GM23338 (cell line): ENCODE data around the gene NUBP1. TPM values are rescaled to one million over a fixed set of nuclear protein-coding genes. Genes with fewer than 3 reads are reported as not detected.

Experiments used
- ATAC-seq: fragments of 200-7000 bp; cut with Tn5 transposase; 3 replicates; pipeline ENCODE4 v1.9.1; 2020
- DNase-seq: peaks from one replicate; pipeline ENCODE4 v3.0.0-alpha.2; 2015; ENCODE audit warnings: low spot score
- H2AFZ ChIP-seq: fragments of 200-600 bp; sonication (generic); 2 replicates; pipeline ENCODE4 v1.8.0; 2016; ENCODE audit warnings: antibody characterized with exemption, mild to moderate bottlenecking, moderate library complexity
- H3F3A ChIP-seq: fragments of 200-600 bp; sonication (generic); replicated peaks from 2 replicates; pipeline ENCODE4 v1.8.0; 2017; ENCODE audit warnings: antibody characterized with exemption, mixed run types, low read depth
- H3K27ac ChIP-seq: fragments of 200-600 bp; sonication (generic); 2 replicates; pipeline ENCODE4 v1.6.1; 2016; ENCODE audit warnings: low read depth
- H3K27me3 ChIP-seq: fragments of 200-600 bp; sonication (generic); 2 replicates; pipeline ENCODE4 v1.8.0; 2016; ENCODE audit warnings: mild to moderate bottlenecking, mixed run types, moderate library complexity; ENCODE audit not compliant: insufficient read depth
- H3K36me3 ChIP-seq: fragments of 200-600 bp; sonication (generic); 2 replicates; pipeline ENCODE4 v1.8.0; 2016; ENCODE audit warnings: mild to moderate bottlenecking; ENCODE audit not compliant: insufficient read depth
- H3K4me1 ChIP-seq: fragments of 200-600 bp; sonication (generic); 2 replicates; pipeline ENCODE4 v1.8.0; 2016; ENCODE audit warnings: mild to moderate bottlenecking, moderate library complexity; ENCODE audit not compliant: insufficient read depth
- H3K4me2 ChIP-seq: fragments of 200-600 bp; sonication (generic); 2 replicates; pipeline ENCODE4 v1.7.1; 2017; ENCODE audit warnings: mixed run types
- H3K4me3 ChIP-seq: fragments of 200-600 bp; sonication (generic); 2 replicates; pipeline ENCODE4 v1.6.1; 2016; ENCODE audit warnings: mixed run types
- H3K79me2 ChIP-seq: fragments of 200-600 bp; sonication (generic); replicated peaks from 2 replicates; pipeline ENCODE4 v1.8.0; 2017; ENCODE audit warnings: mild to moderate bottlenecking; ENCODE audit not compliant: insufficient read depth
- H3K9me2 ChIP-seq: fragments of 200-600 bp; sonication (generic); 2 replicates; pipeline ENCODE4 v1.8.0; 2017; ENCODE audit not compliant: insufficient read depth
- H4K20me1 ChIP-seq: fragments of 200-600 bp; sonication (generic); replicated peaks from 2 replicates; pipeline ENCODE4 v1.8.0; 2017; ENCODE audit warnings: mild to moderate bottlenecking; ENCODE audit not compliant: insufficient read depth
- H3K27ac Mint-ChIP-seq: 2 replicates; pipeline ENCODE4 v1.8.0; 2020; ENCODE audit warnings: inconsistent platforms, mild to moderate bottlenecking, moderate library complexity, mixed read lengths
- H3K27me3 Mint-ChIP-seq: 3 replicates; pipeline ENCODE4 v1.8.0; 2022; ENCODE audit warnings: low read depth, mild to moderate bottlenecking, moderate library complexity, mixed read lengths, inconsistent platforms; ENCODE audit not compliant: insufficient read depth, poor library complexity
- H3K36me3 Mint-ChIP-seq: 3 replicates; pipeline ENCODE4 v1.8.0; 2021; ENCODE audit warnings: low read depth, mild to moderate bottlenecking, inconsistent platforms, moderate library complexity, mixed read lengths
- H3K4me1 Mint-ChIP-seq: 3 replicates; pipeline ENCODE4 v1.8.0; 2020; ENCODE audit warnings: mild to moderate bottlenecking, inconsistent platforms, mixed read lengths
- H3K4me3 Mint-ChIP-seq: 3 replicates; pipeline ENCODE4 v1.8.0; 2021; ENCODE audit warnings: moderate library complexity, mild to moderate bottlenecking, inconsistent platforms, mixed read lengths
- H3K9me3 Mint-ChIP-seq: 3 replicates; pipeline ENCODE4 v1.8.0; 2020; ENCODE audit warnings: moderate library complexity, mild to moderate bottlenecking, inconsistent platforms, mixed read lengths
- CREB1 ChIP-seq: fragments of 250-450 bp; sonication (Bioruptor Pico); IDR thresholded peaks from 2 replicates; pipeline ENCODE4 v1.5.0; 2020; ENCODE audit warnings: low read depth, mild to moderate bottlenecking, moderate library complexity
- CTCF ChIP-seq, 2 experiments: fragments of 200-600 bp in 1 of 2; sonication (generic) in 1 of 2; conservative IDR thresholded peaks; 2 replicates each; pipeline versions ENCODE4 v1.5.1 to v1.6.1; 2016 to 2017; ENCODE audit warnings: antibody characterized with exemption in 2 of 2, low read depth in 2 of 2, mild to moderate bottlenecking in 2 of 2, moderate library complexity in 1 of 2
- EZH2 ChIP-seq: fragments of 200-600 bp; sonication (generic); IDR thresholded peaks from one replicate; pipeline ENCODE4 v1.8.0; 2017; ENCODE audit warnings: antibody characterized with exemption, mild to moderate bottlenecking, low read depth; ENCODE audit not compliant: unreplicated experiment
- EZH2phosphoT487 ChIP-seq: fragments of 200-600 bp; sonication (generic); IDR thresholded peaks from one replicate; pipeline ENCODE4 v1.8.1; 2018; ENCODE audit warnings: antibody characterized with exemption; ENCODE audit not compliant: unreplicated experiment
- NANOG ChIP-seq: IDR thresholded peaks from 2 replicates; pipeline ENCODE4 v1.6.1; 2016; ENCODE audit warnings: antibody characterized with exemption, borderline replicate concordance
- POLR2AphosphoS5 ChIP-seq: IDR thresholded peaks from 2 replicates; pipeline ENCODE4 v1.6.1; 2016; ENCODE audit warnings: antibody characterized with exemption, low read depth
- STAT1 ChIP-seq: IDR thresholded peaks from one replicate; pipeline ENCODE4 v1.6.1; 2016; ENCODE audit warnings: antibody characterized with exemption; ENCODE audit not compliant: unreplicated experiment
- ZNF331 ChIP-seq: fragments of 250-450 bp; sonication (Bioruptor Pico); IDR thresholded peaks from 2 replicates; pipeline ENCODE4 v1.5.0; 2020; ENCODE audit warnings: low read depth, mild to moderate bottlenecking, moderate library complexity
- ZNF462 ChIP-seq: fragments of 250-450 bp; sonication (Bioruptor Pico); IDR thresholded peaks from 2 replicates; pipeline ENCODE4 v1.5.0; 2020; ENCODE audit warnings: mild to moderate bottlenecking, moderate library complexity
- polyA plus RNA-seq: library from polyadenylated mRNA; unstranded; fragments of >200 nt; fragmentation: Nextera tagmentation; extraction: Ambion mirVana; gene quantifications from 2 replicates; pipeline ENCODE4 v1.2.1, GENCODE V29; 2016
- total RNA-seq: library from RNA; depleted of rRNA; stranded (reverse); fragments of >200 nt; shearing (Covaris generic); gene quantifications from 2 replicates; pipeline ENCODE4 v1.2.3, GENCODE V29; 2014

NUBP1 gene
- total and polyA plus RNA-seq, 2 experiments from 2014 or later: 22.8 to 41.2 TPM

DNA sequence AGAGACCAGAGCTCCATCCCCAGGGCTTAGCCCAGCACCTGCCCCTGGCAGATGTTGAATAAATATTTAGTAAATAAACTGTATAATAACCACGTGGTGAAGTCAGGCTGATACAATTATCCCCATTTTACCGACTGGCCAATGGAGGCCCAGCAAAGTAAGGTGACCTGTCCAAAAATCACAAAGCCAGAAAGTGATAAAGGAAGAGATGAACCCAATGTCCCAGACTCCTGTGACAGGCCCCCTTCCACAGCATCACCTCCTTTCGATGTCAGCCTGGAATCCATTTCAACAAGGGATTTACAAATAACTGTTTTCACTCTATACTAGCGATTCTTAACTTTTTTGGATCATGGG, 69.4 kb downstream of the NUBP1 start (continued):
- TF ChIP-seq ZNF462 (CRISPR knock-in tag) (no peak), CREB1 (CRISPR knock-in tag) (no peak)

DNA sequence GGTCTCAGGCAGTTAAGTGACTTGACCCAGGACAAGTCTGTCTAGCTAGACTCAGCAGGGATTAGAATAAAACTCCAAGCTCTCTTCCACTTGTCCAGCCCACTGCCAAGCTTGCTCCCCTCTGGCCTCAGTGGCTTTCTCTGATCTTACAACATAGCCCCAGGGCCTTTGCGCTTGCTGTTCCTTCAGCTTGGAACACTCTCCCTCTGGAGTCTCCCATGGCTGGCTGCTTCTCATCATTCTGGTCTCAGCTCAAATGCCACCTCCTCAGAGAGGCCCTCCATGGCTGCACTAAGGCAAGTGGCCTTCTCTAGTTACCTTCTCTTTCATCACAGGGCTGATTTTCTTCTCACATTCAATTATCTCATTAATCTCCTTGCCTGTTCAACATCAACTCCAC, 73.9 kb downstream of the NUBP1 start:
- ATAC-seq: no peak
- Mint-ChIP-seq H3K27me3 (peaks cover 6% of the 10 kb centered on the region), H3K27ac (no peak overlapping the region), H3K4me1 (peaks cover 9% of the 10 kb centered on the region; the same call in 2 of the 3 replicates), H3K4me3 (peak overlapping the region; percentile 79; the same call in 2 of the 3 replicates), H3K9me3 (no peaks in the 10 kb centered on the region), H3K36me3 (no peaks in the 10 kb centered on the region)
- peak overlapping the region; percentile 71; the same call in 1 of the 2 replicates for H3K4me3 ChIP-seq
- no peaks in the 10 kb centered on the region for H3F3A ChIP-seq
- DNase-seq: no peak
- no peaks in the 10 kb centered on the region for H3K27me3 ChIP-seq
- no peaks in the 10 kb centered on the region for H3K4me1 ChIP-seq
- H3K27ac ChIP-seq: no peak overlapping the region
- H4K20me1 ChIP-seq: no peaks in the 10 kb centered on the region
- H3K9me2 ChIP-seq: no peaks in the 10 kb centered on the region
- peak overlapping the region; percentile 71 for H3K4me2 ChIP-seq
- H3K36me3 ChIP-seq: no peaks in the 10 kb centered on the region
- H2AFZ ChIP-seq: peak overlapping the region; percentile 69; the same call in 1 of the 2 replicates
- no peaks in the 10 kb centered on the region for H3K79me2 ChIP-seq
- TF ChIP-seq POLR2AphosphoS5 (no peak), STAT1 (no peak), EZH2phosphoT487 (no peak), ZNF462 (CRISPR knock-in tag) (no peak), CTCF (conservative IDR thresholded peaks at IDR 0.05; ENCODE audit: low read depth in 2 of 2) (no peak), ZNF331 (CRISPR knock-in tag) (no peak), EZH2 (no peak), NANOG (no peak)
